SK-N-SH treated with all-trans-retinoic acid at 6 μM for 48 hours (cell line): ENCODE results near the gene FAM120AOS.
A peak's percentile ranks its signal among the peaks of the same experiment; 100 is the strongest.

ENCODE experiments used
- ATAC-seq: fragments of 200-7000 bp; cut with Tn5 transposase; 3 replicates; pipeline ENCODE4 v1.9.1; 2020; ENCODE audit warnings: mild to moderate bottlenecking, moderate library complexity
- ARNTL ChIP-seq: fragments of 450-650 bp; formaldehyde crosslinking; IDR thresholded peaks from 2 replicates; pipeline ENCODE4 v1.5.0; 2020; ENCODE audit warnings: low read depth, mild to moderate bottlenecking, moderate library complexity, borderline replicate concordance
- BACH2 ChIP-seq: fragments of 250-450 bp; sonication (Bioruptor Pico); IDR thresholded peaks from 2 replicates; pipeline ENCODE4 v1.9.0; 2021; ENCODE audit warnings: mild to moderate bottlenecking, borderline replicate concordance
- CREB5 ChIP-seq: fragments of 250-450 bp; sonication (Bioruptor Pico); IDR thresholded peaks from 2 replicates; pipeline ENCODE4 v1.5.1; 2020; ENCODE audit warnings: low read depth, mild to moderate bottlenecking, moderate library complexity
- CSDC2 ChIP-seq: fragments of 250-450 bp; sonication (Bioruptor Pico); IDR thresholded peaks from 2 replicates; pipeline ENCODE4 v1.5.0; 2020; ENCODE audit warnings: mild to moderate bottlenecking, moderate library complexity
- CSRNP3 ChIP-seq: fragments of 250-450 bp; sonication (Bioruptor Pico); IDR thresholded peaks from 2 replicates; pipeline ENCODE4 v1.5.1; 2021; ENCODE audit warnings: mild to moderate bottlenecking, moderate library complexity
- ESRRG ChIP-seq: fragments of 250-450 bp; sonication (Bioruptor Pico); IDR thresholded peaks from 2 replicates; pipeline ENCODE4 v1.6.1; 2021; ENCODE audit warnings: mild to moderate bottlenecking
- GLIS3 ChIP-seq: fragments of 250-450 bp; sonication (Bioruptor Pico); IDR thresholded peaks from 2 replicates; pipeline ENCODE4 v1.5.0; 2020; ENCODE audit warnings: mild to moderate bottlenecking, moderate library complexity
- ISL1 ChIP-seq: fragments of 250-450 bp; sonication (Bioruptor Pico); IDR thresholded peaks from 2 replicates; pipeline ENCODE4 v2.1.2; 2022; ENCODE audit warnings: mild to moderate bottlenecking, moderate library complexity
- PATZ1 ChIP-seq: fragments of 250-450 bp; sonication (Bioruptor Pico); IDR thresholded peaks from 2 replicates; pipeline ENCODE4 v1.8.0; 2020; ENCODE audit warnings: mild to moderate bottlenecking, moderate library complexity, borderline replicate concordance
- POU6F1 ChIP-seq: fragments of 250-450 bp; sonication (Bioruptor Pico); IDR thresholded peaks from 2 replicates; pipeline ENCODE4 v1.8.0; 2021; ENCODE audit warnings: low read depth, mild to moderate bottlenecking, moderate library complexity, borderline replicate concordance
- PPARA ChIP-seq: fragments of 250-450 bp; sonication (Bioruptor Pico); IDR thresholded peaks from 2 replicates; pipeline ENCODE4 v1.5.0; 2020; ENCODE audit warnings: mild to moderate bottlenecking, borderline replicate concordance
- RARB ChIP-seq: fragments of 250-450 bp; sonication (Bioruptor Pico); IDR thresholded peaks from 2 replicates; pipeline ENCODE4 v1.8.0; 2021; ENCODE audit warnings: mild to moderate bottlenecking, moderate library complexity
- SNAI2 ChIP-seq: fragments of 250-450 bp; sonication (Bioruptor Pico); IDR thresholded peaks from 2 replicates; pipeline ENCODE4 v1.5.0; 2020; ENCODE audit warnings: mild to moderate bottlenecking, moderate library complexity
- TCF4 ChIP-seq: fragments of 250-450 bp; sonication (Bioruptor Pico); IDR thresholded peaks from 2 replicates; pipeline ENCODE4 v1.8.0; 2021; ENCODE audit warnings: mild to moderate bottlenecking, moderate library complexity, borderline replicate concordance
- TSHZ2 ChIP-seq: fragments of 250-450 bp; sonication (Bioruptor Pico); IDR thresholded peaks from 2 replicates; pipeline ENCODE4 v1.5.0; 2020; ENCODE audit warnings: mild to moderate bottlenecking, moderate library complexity
- ZC3H10 ChIP-seq: fragments of 250-450 bp; sonication (Bioruptor Pico); IDR thresholded peaks from 2 replicates; pipeline ENCODE4 v1.5.1; 2021; ENCODE audit warnings: mild to moderate bottlenecking, moderate library complexity
- ZFP3 ChIP-seq: fragments of 250-450 bp; sonication (Bioruptor Pico); IDR thresholded peaks from 2 replicates; pipeline ENCODE4 v1.5.0; 2020; ENCODE audit warnings: mild to moderate bottlenecking, moderate library complexity
- ZFP30 ChIP-seq: fragments of 450-650 bp; formaldehyde crosslinking; IDR thresholded peaks from 2 replicates; pipeline ENCODE4 v1.5.0; 2022; ENCODE audit warnings: mild to moderate bottlenecking, moderate library complexity
- ZNF565 ChIP-seq: fragments of 450-650 bp; formaldehyde crosslinking; conservative IDR thresholded peaks from 2 replicates; pipeline ENCODE4 v1.5.0; 2020; ENCODE audit warnings: low read depth, mild to moderate bottlenecking, moderate library complexity
- ZNF70 ChIP-seq: fragments of 450-650 bp; formaldehyde crosslinking; IDR thresholded peaks from 2 replicates; pipeline ENCODE4 v1.5.0; 2020; ENCODE audit warnings: mild to moderate bottlenecking, moderate library complexity
- ZNF8 ChIP-seq: fragments of 450-650 bp; formaldehyde crosslinking; IDR thresholded peaks from 2 replicates; pipeline ENCODE4 v1.5.0; 2020; ENCODE audit warnings: mild to moderate bottlenecking, moderate library complexity

Gene FAM120AOS

GRCh38 chr9:93475108-93475507 is 21.7 kb upstream of the FAM120AOS start (continued):
- TF ChIP-seq TSHZ2 (CRISPR knock-in tag) (no peak), PPARA (CRISPR knock-in tag) (no peak)

GRCh38 chr9:93473411-93473810 is 20.0 kb upstream of the FAM120AOS start:
- TF ChIP-seq CSDC2 (CRISPR knock-in tag) = no peak
- no peak for TF ChIP-seq ZNF70 (CRISPR knock-in tag)
- TF ChIP-seq ISL1 (CRISPR knock-in tag) = no peak
- no peak for TF ChIP-seq ZFP3
- TF ChIP-seq RARB (CRISPR knock-in tag) = no peak
- ATAC-seq = no peak

GRCh38 chr9:93471124-93471523 is 17.7 kb upstream of the FAM120AOS start:
- no peak for ATAC-seq
- TF ChIP-seq ZFP30 (CRISPR knock-in tag) (no peak), TCF4 (no peak), GLIS3 (CRISPR knock-in tag) (no peak), PPARA (CRISPR knock-in tag) (no peak), POU6F1 (CRISPR knock-in tag) (no peak), CSDC2 (CRISPR knock-in tag) (no peak), BACH2 (CRISPR knock-in tag) (no peak), ESRRG (CRISPR knock-in tag) (no peak), ZFP3 (no peak), CREB5 (CRISPR knock-in tag) (no peak)

GRCh38 chr9:93470391-93470790 is 17.0 kb upstream of the FAM120AOS start:
- TF ChIP-seq ZNF70 (CRISPR knock-in tag) = no peak
- TF ChIP-seq CSDC2 (CRISPR knock-in tag) = no peak
- no peak for TF ChIP-seq POU6F1 (CRISPR knock-in tag)
- TF ChIP-seq, all 23 proteins: peak for 0
- ATAC-seq = no peak

GRCh38 chr9:93468763-93469456 is 15.5 kb upstream of the FAM120AOS start:
- ATAC-seq = peak; percentile 90
- no peak for TF ChIP-seq ZNF70 (CRISPR knock-in tag)
- no peak for TF ChIP-seq BACH2 (CRISPR knock-in tag)
- no peak for TF ChIP-seq POU6F1 (CRISPR knock-in tag)
- no peak for TF ChIP-seq CSRNP3 (CRISPR knock-in tag)
- TF ChIP-seq PATZ1 (CRISPR knock-in tag) = no peak
- no peak for TF ChIP-seq ZC3H10 (CRISPR knock-in tag)
- TF ChIP-seq ISL1 (CRISPR knock-in tag) = no peak
- no peak for TF ChIP-seq TCF4
- no peak for TF ChIP-seq ZNF565
- no peak for TF ChIP-seq ZNF8
- no peak for TF ChIP-seq ARNTL (CRISPR knock-in tag)
- no peak for TF ChIP-seq SNAI2 (CRISPR knock-in tag)
- no peak for TF ChIP-seq ZFP30 (CRISPR knock-in tag)
- TF ChIP-seq CSDC2 (CRISPR knock-in tag) = no peak
- TF ChIP-seq ZFP3 = no peak
